Activated CD4-positive, alpha-beta T cell treated with anti-CD3 and anti-CD28 coated beads, Interleukin-2, amount 50 U/mL, for 16 hours (primary cell): ENCODE results near the gene AP1B1.
A peak's percentile ranks its signal among the peaks of the same experiment; 100 is the strongest.
"Not testable (repeated sequence)": the region's sequence is repeated elsewhere in the genome, so short reads cannot be mapped to it uniquely, and the experiment has no call there.

ENCODE experiments used
- DNase-seq: peaks from one replicate; pipeline ENCODE4 v3.0.0-alpha.2; 2020

The AP1B1 gene

GRCh38 chr22:29387921-29388758 is at the start of gene AP1B1:
TSS of gene AP1B1 (minus strand) at chr22:29388570. CDS start at chr22:29367243, 21,327 bp downstream.
- peak; percentile 97 for DNase-seq

GRCh38 chr22:29435236-29436136 is 47.1 kb upstream of the AP1B1 start:
- DNase-seq, result no peak

- DNase-seq, result no peak
Measured at GRCh38 chr22:29434288-29434687, 45.9 kb upstream of the AP1B1 start.

GRCh38 chr22:29433856-29434255 is 45.5 kb upstream of the AP1B1 start:
- DNase-seq, result no peak

- no peak for DNase-seq
Measured at GRCh38 chr22:29431986-29432385, 43.6 kb upstream of the AP1B1 start.

- DNase-seq, result no peak
Measured at GRCh38 chr22:29427176-29427760, 38.9 kb upstream of the AP1B1 start.

- DNase-seq, result no peak
Measured at GRCh38 chr22:29426476-29426875, 38.1 kb upstream of the AP1B1 start.

GRCh38 chr22:29418704-29419103 is 30.3 kb upstream of the AP1B1 start:
- DNase-seq, result not testable (repeated sequence)

- DNase-seq, result peak; percentile 89
Measured at GRCh38 chr22:29414951-29415591, 26.7 kb upstream of the AP1B1 start.

- DNase-seq, result peak; percentile 33
Measured at GRCh38 chr22:29412772-29413171, 24.4 kb upstream of the AP1B1 start.

GRCh38 chr22:29411569-29412211 is 23.3 kb upstream of the AP1B1 start:
- not testable (repeated sequence) for DNase-seq

GRCh38 chr22:29408940-29409339 is 20.6 kb upstream of the AP1B1 start:
- DNase-seq, result no peak

GRCh38 chr22:29401538-29401937 is 13.2 kb upstream of the AP1B1 start:
- not testable (repeated sequence) for DNase-seq

- no peak for DNase-seq
Measured at GRCh38 chr22:29400576-29400975, 12.2 kb upstream of the AP1B1 start.

- no peak for DNase-seq
Measured at GRCh38 chr22:29397791-29398190, 9.4 kb upstream of the AP1B1 start.

GRCh38 chr22:29396126-29396525 is 7.8 kb upstream of the AP1B1 start:
- no peak for DNase-seq

- peak; percentile 74 for DNase-seq
Measured at GRCh38 chr22:29394931-29395581, 6.7 kb upstream of the AP1B1 start.

- no peak for DNase-seq
Measured at GRCh38 chr22:29393019-29393608, 4.7 kb upstream of the AP1B1 start.

- no peak for DNase-seq
Measured at GRCh38 chr22:29391546-29391945, 3.2 kb upstream of the AP1B1 start.

GRCh38 chr22:29390270-29390669 is 1.9 kb upstream of the AP1B1 start:
- DNase-seq, result no peak

GRCh38 chr22:29388759-29389090 is 355 bp upstream of the AP1B1 start:
- no peak for DNase-seq

GRCh38 chr22:29386708-29387107 is 1.7 kb downstream of the AP1B1 start:
- no peak for DNase-seq
